Umbilical cord (tissue), 1 donor: Measurements from ENCODE around the gene ASB2. TPM values are rescaled to one million over a fixed set of nuclear protein-coding genes. Genes with fewer than 3 reads are reported as not detected.

Experiments used
- total RNA-seq: library from RNA; depleted of rRNA; stranded (reverse); fragments of >200 nt; gene quantifications from one replicate; pipeline ENCODE4 v1.2.3, GENCODE V29; 2014; ENCODE audit warnings: low replicate concordance; ENCODE audit not compliant: insufficient read depth

ASB2 gene
- total RNA-seq, 1 donor from 2014 or later = 35.4 TPM

Other genes with a start within 250 kb of the ASB2 start
- 0.48 TPM for gene PRIMA1, start 188.1 kb downstream of the ASB2 start, total RNA-seq
- not detected for gene FAM181A, start 49.2 kb downstream of the ASB2 start, total RNA-seq
- not detected for gene CCDC197, start 20.7 kb upstream of the ASB2 start, total RNA-seq
- 1.9 TPM for gene OTUB2, start 49.8 kb upstream of the ASB2 start, total RNA-seq
- 82.1 TPM for gene DDX24, start 104.6 kb upstream of the ASB2 start, total RNA-seq
- gene IFI27L1, start 104.7 kb upstream of the ASB2 start, total RNA-seq = 1.2 TPM
- gene IFI27, start 134.2 kb upstream of the ASB2 start, total RNA-seq = 40.7 TPM
- 68.9 TPM for gene IFI27L2, start 153.0 kb upstream of the ASB2 start, total RNA-seq
- 0.72 TPM for gene PPP4R4, start 197.8 kb upstream of the ASB2 start, total RNA-seq